ENCODE data around the gene SRC.

The SRC gene

GRCh38 chr20:37396416-37397075 is 50.6 kb downstream of the SRC start:
- no peak for DNase-seq (ENCODE audit: low spot score)

- DNase-seq (ENCODE audit: low spot score): no peak
These were observed 51.4 kb downstream of the SRC start for GRCh38 chr20:37397076-37397953.

GRCh38 chr20:37397954-37398749 is 52.2 kb downstream of the SRC start:
- no peak for DNase-seq (ENCODE audit: low spot score)

- DNase-seq (ENCODE audit: low spot score): no peak
These were observed 53.0 kb downstream of the SRC start for GRCh38 chr20:37398750-37399621.

GRCh38 chr20:37401282-37401929 is 55.5 kb downstream of the SRC start:
- DNase-seq (ENCODE audit: low spot score): no peak

- DNase-seq (ENCODE audit: low spot score): no peak
These were observed 56.2 kb downstream of the SRC start for GRCh38 chr20:37401930-37402675.

GRCh38 chr20:37403107-37404033 is 57.4 kb downstream of the SRC start:
- no peak for DNase-seq (ENCODE audit: low spot score)

GRCh38 chr20:37404461-37404890 is 58.5 kb downstream of the SRC start:
- no peak for DNase-seq (ENCODE audit: low spot score)

- no peak for DNase-seq (ENCODE audit: low spot score)
These were observed 59.5 kb downstream of the SRC start for GRCh38 chr20:37405351-37405897.

GRCh38 chr20:37406010-37406998 is 60.4 kb downstream of the SRC start:
- peak; percentile 21 for DNase-seq (ENCODE audit: low spot score)

GRCh38 chr20:37407019-37407566 is 61.2 kb downstream of the SRC start:
- DNase-seq (ENCODE audit: low spot score): no peak

GRCh38 chr20:37407573-37408002 is 61.6 kb downstream of the SRC start:
- DNase-seq (ENCODE audit: low spot score): no peak

- no peak for DNase-seq (ENCODE audit: low spot score)
These were observed 62.6 kb downstream of the SRC start for GRCh38 chr20:37408302-37409193.

- no peak for DNase-seq (ENCODE audit: low spot score)
These were observed 65.7 kb downstream of the SRC start for GRCh38 chr20:37411408-37412219.

- no peak for DNase-seq (ENCODE audit: low spot score)
These were observed 67.0 kb downstream of the SRC start for GRCh38 chr20:37413023-37413334.

- no peak for DNase-seq (ENCODE audit: low spot score)
These were observed 67.4 kb downstream of the SRC start for GRCh38 chr20:37413379-37413778.
